Stimulated activated CD8-positive, alpha-beta memory T cell treated with anti-CD3 and anti-CD28 coated beads, Interleukin-15, amount 100 ng/mL, for 48 hours (primary cell): ENCODE results near the gene PLCB1.
"Not testable (repeated sequence)": the region's sequence is repeated elsewhere in the genome, so short reads cannot be mapped to it uniquely, and the experiment has no call there.

ENCODE experiments used
- DNase-seq, 2 donors: peaks; one replicate each; pipeline ENCODE4 v3.0.0-alpha.2; 2020; ENCODE audit warnings: low read depth in 2 of 2

PLCB1 gene

DNA sequence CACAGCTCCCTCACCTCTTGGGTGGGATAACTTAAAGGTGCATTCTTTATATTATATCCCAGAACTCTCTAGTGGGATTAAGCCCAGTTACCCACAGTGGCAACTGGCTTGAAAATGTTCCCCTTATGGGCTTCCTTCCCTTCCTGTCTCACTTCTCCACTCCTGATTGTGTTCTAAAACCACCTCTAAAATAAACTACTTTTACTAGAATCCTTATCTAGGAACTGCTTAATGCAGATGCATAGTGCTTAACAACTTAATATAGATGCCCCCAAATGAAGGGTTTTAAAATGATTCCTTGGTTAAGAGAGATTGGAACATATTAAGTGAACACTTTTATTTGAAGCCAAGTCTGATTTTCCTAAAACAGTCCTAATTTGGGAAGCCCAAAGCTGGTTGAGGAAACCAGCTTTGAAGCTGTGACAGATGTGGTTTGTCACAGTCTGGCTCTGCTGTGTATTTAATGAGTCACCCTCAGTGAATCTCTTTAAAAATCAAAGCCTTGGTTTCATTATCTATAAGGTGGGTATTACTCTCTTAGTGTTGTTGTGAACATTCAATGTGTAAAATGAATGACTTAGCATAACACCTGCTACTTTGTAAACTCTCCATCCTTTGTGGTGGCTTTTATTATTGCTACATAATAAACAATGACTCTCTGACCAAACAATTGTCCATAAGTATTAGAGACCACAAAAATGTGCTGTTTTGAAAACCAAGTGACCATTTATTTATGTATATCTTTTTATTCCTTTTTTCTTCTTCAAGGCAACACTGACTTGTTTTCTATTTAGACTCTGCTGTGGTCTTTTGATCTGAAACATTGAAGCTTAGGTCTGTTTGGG is 24.4 kb downstream of the PLCB1 start:
- no peak for DNase-seq

DNA sequence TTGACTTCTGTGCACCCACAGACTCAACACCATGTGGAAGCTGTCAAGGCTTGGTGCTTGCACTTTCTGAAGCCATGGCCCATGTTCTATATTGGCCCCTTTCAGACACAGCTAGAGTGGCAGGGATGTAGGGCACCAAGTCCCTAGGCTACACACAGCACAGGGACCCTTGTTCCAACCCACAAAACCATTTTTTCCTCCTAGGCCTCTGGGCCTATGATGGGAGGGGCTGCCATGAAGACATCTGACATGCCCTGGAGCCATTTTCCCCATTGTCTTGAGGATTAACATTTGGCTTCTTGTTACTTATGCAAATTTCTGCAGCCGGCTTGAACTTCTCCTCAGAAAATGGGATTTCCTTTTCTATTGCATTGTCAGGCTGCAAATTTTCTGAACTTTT is 27.2 kb downstream of the PLCB1 start:
- not testable (repeated sequence) for DNase-seq

DNA sequence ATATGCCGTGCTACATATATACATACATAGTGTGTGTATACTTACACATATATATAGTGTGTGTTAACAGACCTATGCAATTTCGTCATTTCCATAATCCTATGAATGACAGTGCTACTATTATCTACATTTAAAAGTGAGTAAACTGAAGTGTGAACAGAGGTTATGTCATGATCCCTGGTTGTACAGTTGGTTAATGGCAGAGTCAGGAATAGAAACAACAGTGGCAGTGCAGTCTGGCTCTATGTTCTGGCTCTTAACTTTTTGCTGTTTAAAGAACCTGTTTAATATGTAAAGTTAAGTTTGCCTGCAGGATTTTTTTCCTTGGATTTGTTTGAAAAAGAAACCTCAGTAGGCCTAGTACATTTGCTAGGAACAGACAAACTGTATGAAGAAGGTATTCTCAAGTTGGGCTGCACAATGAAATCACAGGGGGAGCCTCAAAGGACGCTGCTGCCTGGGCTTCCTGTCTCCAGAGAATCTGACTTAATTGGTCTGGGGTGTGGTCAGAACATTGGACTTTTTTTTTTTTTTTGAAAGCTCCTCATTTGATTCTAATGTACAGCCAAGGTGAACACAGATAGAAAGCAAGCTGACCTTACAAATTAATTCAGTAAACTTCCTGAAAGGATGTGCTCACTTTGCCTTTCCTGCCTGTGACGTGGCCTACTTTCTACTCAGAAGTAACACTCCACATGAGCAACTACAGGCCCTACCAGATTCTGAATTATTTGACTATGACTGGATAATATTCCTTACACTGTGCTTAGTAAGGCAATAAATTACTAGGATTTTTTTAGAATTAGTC is 29.4 kb downstream of the PLCB1 start:
- DNase-seq, result no peak

DNA sequence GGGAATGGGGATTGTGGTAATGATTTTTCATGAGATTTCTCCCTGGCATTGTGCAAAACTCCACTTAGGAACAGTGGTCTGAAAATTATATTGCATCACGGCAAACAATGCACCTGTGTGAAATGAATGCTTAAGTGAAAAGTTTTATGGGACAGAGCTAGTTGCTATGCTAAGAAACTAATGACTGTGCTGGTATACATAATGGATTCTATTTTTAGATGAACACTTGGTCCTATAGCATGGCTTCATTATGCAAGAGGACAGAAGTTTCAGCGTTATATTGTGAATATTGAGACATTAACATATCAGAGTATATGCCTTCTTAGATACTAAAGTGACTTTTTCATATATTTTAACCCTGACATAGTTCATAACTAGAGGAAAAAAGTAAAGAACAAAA is 30.5 kb downstream of the PLCB1 start:
- no peak for DNase-seq

DNA sequence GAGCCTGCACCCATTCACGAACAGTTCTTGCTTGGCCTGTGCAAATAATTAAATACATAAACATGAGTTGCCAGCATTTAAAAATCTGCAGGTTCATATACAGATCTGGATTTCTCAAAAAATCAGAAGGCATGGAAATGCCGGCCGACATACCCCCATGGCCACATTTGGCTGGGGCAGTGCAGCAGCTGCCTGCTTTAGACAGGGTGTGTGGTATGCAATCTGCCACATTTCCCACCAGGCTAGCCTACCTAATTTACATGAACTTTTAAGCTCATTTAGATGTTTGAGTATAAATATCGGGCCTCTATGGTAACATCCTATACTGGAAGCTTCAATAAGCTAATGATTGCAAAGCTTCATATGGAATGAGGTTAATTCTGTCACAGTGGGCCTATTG is 31.5 kb downstream of the PLCB1 start:
- no peak for DNase-seq

DNA sequence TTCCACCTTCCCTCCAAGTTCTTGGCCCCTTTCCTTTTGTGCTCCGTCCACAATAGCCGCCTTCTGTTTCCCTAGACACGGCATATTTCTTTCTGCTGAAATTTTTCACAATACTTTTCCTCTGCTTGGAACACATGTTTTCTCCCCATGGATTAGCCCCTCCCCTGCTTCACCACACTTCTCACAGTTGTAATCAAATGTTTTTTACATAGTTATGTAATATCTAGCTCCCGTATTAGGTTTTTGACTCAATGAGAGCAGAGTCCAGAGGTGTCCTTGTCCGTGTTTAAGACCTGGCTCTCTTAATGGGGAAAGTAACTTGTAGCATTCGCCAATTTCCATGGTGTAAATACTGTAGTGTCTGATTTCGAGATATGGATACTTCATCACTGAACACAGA is 34.7 kb downstream of the PLCB1 start:
- DNase-seq, result no peak

DNA sequence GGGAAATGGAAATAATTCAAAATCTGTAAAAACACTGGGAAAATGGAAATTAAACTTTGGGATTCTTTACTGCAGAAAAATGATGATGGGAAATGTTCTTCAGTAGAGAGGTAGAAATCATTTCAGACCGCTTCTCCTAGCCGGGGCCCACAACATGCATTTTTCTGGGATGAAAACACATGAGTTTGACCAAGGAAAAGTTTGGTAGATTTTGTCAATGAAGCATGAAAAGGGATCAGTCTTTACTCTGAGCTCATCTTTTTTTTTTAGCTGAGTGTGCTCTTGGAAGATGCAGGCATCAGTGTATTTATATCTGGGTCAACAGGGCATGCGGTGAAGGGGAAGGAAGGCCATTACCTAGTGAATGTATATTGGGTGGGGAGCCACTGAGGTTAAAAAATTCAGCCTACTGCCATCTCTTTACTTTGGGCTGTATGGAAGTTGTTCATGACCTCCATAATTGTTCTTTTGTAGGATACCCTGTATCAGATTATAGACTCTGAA is 36.8 kb downstream of the PLCB1 start:
- DNase-seq, result no peak

DNA sequence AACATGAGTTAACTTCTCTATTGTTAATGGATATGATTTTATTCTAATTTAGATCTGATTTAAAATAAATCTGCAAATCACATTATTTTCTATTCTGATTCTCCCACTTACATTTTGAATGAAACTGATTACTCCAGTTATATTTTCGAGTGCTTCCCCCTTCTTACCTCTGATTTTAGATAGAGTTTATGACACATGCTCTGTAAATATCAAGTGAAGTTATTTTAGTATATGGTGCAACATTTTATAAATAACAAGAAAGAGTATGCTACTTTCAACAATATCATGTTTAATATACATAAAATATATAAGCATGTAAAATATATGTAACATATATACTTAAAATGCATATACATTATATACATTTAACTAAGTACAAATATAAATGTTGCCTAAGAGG is 38.9 kb downstream of the PLCB1 start:
- DNase-seq, result no peak

DNA sequence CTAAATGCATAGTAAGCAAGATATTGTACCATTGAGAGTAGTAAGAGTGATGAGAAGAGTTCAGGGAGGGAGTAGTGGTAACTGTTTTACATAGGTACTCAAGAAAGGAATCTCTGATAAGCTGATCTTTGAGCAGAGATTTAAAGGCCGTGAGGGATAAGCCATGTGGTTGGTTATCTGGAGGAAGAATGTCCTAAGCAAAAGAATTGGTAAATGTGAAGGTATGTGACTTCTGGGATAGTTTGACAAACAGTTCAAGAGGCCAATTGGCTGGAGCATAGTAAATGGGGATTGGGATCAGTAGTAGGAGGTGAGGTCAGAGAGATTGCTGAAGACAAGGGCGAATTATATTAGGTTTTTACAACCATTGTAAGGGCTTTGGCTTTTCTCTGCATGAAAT is 40.1 kb downstream of the PLCB1 start:
- no peak for DNase-seq

DNA sequence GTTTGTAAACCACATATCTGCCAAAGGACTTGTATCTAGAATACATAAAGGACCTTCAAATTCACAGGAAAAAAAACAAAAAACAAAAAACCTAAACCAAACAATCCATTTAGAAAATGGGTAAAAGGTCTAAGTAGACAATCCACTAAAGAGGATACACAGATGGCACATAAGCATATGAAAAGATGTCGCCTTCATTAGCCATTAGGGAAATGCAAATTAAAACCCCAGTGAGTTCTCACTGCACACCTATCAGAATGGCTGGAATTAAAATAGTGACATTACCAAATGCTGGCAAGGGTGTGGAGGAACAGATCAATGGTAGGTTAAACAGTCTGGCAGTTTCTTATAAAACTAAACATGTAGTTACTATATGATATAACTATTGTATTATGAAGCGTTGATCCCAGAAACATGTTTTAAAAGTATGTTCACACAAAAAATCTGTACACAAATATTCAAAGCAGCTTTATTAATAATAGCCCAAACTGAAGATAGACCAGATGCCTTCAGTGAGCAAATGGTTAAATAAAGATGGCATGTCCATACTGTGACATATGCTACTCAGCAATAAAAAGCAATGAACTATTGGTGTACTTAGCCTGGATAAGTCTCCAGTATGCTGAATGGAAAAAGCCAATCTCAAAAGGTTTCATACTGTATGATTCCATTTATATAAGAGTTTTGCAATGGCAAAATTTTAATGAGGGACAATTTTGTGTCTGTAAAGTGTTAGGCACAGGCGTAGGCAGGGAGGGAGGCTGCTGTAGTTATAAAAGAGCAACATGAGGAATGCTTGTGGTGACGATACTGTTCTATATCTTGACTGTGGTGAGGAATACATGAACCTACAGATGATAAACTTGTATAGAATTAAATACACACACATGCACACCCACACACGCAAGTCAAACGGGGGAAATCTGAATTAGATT is 43.9 kb downstream of the PLCB1 start:
- no peak for DNase-seq

DNA sequence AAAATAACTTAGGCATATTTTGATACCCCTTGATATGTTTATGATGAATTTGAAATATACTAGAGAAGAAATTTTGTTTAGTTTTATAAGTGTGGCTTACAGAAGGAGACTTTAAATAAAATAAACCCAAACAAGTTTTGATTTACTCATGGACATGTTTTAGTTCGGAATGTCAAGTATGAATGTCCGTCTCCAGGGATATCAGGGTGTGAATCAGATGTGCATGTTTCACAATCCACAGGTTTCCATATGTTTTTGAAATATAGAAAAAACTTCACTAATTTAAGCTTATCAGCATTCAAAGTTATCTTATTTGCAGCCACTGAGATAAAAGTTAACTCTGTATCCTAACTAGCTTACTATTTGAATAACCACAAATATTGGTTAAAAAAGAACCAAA is 51.5 kb downstream of the PLCB1 start:
- DNase-seq, result no peak

DNA sequence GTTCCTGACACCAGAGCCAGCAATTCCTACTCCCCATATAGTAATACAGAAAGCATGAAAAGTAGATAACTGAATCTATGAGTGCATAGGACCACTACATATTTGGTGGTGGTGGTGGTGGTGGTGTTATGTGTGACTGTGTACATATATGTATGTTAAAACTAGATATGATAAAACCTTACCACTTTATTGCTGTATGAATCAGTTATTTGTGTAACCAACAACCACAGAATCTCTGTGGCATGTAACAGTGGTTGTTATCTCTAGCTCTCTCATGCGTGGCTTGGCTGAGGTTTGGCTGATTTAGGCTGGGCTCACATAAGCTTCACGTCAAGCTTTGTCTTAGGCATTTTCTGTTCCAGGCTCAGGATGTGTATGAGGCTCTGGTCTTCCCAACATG is 55.7 kb downstream of the PLCB1 start:
- no peak for DNase-seq

DNA sequence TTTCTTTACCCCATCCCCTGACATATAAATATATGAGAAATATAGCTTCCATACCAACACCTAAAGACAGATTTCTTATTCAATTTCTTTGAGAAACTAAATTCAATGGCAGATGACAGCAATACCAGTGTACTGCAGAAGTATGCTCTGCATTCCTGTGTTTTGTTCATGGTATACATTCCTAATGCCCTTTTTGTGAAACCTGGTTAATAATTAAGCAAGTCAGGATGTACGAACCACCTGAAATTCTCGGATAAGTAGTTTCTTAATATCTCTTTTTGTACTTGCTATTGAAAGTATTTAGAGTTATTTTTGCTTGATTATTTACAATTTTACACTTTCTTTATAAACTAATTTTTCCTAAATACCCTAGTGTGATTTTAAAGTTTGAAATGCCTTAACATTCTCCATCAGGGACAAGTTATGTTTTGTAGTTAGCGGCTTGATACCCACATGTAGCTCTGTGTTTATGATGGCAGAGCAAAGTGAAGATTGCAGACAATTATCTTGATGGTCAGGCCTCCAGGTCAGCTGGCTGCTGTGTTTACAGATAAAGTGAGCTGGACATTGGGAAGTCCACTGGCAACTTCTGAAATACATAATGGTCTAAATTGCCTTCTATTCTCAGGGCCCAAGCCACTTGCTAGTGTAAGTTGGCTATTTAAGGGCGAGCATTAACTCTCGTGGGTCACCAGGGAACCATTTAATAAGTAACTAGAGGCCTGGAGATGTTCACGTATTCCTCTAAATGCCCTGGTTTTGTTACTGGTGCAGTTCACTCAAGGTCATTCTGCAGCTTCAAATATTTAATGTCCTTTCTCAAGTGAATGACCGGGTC is 58.2 kb downstream of the PLCB1 start:
- DNase-seq, result no peak

DNA sequence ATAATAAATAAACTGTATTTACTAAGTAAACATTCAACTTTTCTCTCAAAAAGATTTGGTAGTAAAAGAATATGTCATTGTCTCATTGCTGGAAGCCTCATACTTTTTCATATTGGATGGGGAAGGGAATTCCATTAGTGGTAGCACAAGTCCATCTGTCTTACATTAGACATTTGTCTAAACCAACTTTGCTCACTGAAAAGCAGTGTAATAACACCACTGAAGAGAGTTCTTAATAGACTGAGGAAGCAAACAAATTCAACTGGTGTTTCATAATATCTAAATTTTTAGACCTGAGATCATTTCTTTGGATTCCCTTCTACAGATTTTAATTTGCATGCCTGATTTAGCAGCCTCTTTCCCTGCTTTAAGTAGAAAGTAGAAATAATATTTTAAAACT is 62.7 kb downstream of the PLCB1 start:
- DNase-seq, result no peak

DNA sequence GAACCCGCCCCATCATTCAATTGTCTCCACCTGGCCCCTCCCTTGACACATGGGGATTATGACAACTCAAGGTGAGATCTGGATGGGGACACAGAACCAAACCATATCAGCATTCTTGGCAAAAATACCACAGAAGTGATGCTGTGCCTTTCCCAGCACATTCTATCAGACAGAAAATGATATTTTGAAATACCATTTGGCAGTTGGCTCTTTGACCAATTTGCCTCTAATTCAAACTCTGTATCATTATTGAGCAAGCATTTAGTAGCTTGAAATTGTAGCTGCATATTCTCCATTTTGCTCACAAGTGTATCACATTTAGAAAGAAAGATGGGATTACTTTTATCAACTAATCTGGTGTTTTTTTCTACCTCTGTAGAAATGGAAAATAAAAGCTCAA is 64.0 kb downstream of the PLCB1 start:
- DNase-seq, result no peak

DNA sequence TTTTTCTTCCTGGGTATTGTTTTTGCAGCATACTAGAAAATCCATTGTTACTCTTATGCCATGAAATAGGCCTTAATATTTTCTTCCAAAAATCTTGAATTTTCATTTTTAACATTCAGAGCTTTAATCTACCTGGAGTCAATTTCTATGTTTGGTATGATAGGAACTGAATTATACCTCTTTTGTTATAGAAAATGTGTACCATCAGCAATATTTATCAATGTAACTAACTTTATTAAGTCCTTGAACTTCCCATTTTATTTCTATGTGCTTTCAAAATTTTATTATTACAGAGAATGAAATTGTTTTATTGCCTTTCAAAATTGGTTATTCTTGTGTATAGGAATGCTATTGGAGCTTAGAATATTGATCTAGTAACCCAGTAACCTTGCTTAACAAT is 68.2 kb downstream of the PLCB1 start:
- DNase-seq, result no peak

DNA sequence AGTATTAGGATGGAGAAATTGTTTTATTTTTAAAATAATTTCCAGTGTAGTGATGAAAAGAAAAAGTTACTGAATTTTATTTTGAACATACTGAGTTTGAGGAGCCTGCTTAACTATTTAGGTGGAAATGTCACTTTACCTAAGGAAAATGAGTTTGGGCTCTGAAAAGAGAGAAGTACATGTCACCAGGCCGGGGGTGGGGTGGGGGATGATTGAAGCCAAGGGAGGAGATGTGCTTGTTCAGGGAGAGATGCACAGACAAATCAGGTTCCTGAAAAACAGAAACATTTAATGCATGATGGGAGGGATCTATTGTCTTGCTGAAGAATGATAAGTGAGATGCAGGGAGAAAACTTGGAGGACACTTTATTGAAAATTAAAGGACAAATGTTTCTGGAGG is 71.3 kb downstream of the PLCB1 start:
- no peak for DNase-seq

DNA sequence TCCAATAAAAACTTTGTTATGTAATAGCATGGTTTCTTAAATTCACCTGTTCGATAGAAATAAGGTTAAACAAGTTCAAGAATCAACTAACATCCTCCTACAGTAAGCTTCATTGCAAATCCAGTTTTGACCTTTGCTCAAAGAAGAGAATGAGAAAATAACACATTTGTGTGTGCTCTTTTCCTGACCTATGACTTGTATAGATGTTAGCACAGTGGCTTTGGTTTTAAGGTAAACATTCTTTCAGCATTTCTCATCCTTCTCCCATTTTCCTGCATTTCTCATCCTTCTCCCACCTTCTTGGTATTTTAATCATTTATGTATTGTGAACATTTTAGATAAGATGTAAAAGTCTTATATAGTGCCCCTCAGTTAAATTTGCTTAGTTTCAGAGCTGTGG is 73.9 kb downstream of the PLCB1 start:
- no peak for DNase-seq

DNA sequence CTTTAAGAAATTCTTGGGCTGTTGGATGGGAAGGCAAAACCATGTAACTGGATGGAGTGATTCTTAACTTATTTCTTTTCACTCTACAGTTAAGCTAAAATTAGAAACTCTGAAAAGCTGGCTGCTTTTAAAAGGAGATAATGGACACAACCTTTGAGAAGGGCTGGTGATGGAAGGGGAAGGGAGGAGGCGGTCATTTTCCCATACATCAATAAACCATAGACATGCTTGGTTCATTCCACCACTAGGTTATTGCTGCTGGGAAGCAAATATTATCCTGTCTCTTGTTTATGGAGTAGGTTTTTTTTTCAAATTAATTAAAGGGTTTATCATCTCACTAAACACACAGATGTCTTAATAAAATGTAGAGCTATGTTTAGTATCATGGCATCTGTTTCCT is 76.2 kb downstream of the PLCB1 start:
- DNase-seq, result no peak

DNA sequence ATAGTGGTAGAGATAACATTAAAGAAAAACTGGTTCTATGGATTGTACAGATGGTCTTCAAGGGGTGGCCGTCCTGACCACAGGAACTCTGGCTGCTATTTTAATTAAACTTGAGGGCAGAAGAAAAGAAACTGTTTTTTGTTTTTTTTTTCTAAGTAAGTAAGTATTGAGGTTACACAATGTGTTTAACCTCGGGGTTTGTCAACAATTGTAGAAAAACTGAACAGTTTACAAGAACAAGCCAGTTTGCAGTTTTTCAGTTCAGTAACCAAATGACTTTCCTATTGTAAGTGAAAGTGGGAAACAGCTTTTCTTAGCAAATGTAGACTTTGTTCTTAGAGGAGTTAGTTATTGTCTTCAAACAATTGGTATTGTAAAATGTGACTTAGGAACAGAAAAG is 77.0 kb downstream of the PLCB1 start:
- no peak for DNase-seq

DNA sequence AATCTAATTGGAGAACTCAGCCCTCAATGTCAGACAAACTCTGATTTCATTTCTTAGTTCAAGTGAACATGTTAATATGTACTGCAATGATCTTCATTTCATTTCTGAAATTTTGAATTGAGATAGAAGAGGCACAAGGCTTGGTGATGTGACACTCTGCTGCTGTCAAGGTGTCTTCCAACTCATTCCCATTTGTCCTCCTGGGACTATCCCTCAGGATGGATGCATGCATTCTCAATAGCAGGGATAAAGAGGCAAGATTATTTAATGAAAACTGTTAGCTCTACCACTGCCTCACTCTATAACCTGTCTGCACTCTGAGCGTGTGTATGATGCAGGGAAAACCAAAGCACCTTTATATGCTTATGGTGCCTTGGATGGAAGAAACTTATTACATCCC is 78.7 kb downstream of the PLCB1 start:
- no peak for DNase-seq
